HCT116 (cell line): ENCODE data around the gene ACVR1. TPM values are rescaled to one million over a fixed set of nuclear protein-coding genes. Genes with fewer than 3 reads are reported as not detected.

Source experiments
- ATAC-seq: fragments of 200-7000 bp; cut with Tn5 transposase; 2 replicates; pipeline ENCODE4 v1.9.1; 2020; ENCODE audit warnings: mild to moderate bottlenecking, moderate library complexity
- BruUV-seq: library from RNA; stranded (reverse); fragments of 400-500 nt; replicated peaks from 2 replicates; lab custom pipeline; 2021; lab: Mats Ljungman, UMichigan
- CTCF ChIA-PET: fragments of 300-600 bp; sonication (Branson Sonifier 250); formaldehyde crosslinking; loops from one replicate; lab custom pipeline; 2021; ENCODE audit warnings: antibody characterized with exemption; lab: Charles Lee
- POLR2A ChIA-PET: fragments of 300-600, 350-600 bp; sonication (Branson Sonifier 250); formaldehyde crosslinking; loops from one replicate; lab custom pipeline; 2021; ENCODE audit warnings: antibody characterized with exemption; lab: Charles Lee
- RAD21 ChIA-PET, 2 experiments: fragments of 300-600 bp; sonication (Branson Sonifier 250); formaldehyde crosslinking; loops; one replicate each; lab custom pipeline; 2023; ENCODE audit warnings: low total read pairs in 2 of 2; ENCODE audit not compliant: uncharacterized antibody in 2 of 2, unreplicated experiment in 2 of 2, low non-redundant PET in 1 of 2; lab: Charles Lee
- DNase-seq: peaks from one replicate; pipeline ENCODE4 v3.0.0-alpha.2; 2010; ENCODE audit warnings: low read depth, low spot score
- H2AFZ ChIP-seq: fragments of 200-600 bp; shearing (Covaris generic), sonication (generic); 2 replicates; pipeline ENCODE4 v1.6.1; 2017; ENCODE audit warnings: low read depth, mixed run types, mixed read lengths, antibody characterized with exemption, low read length; ENCODE audit not compliant: poor library complexity, severe bottlenecking
- H3K27ac ChIP-seq: 2 replicates; pipeline ENCODE4 v1.5.1; 2012; ENCODE audit warnings: low read depth, low read length
- H3K27me3 ChIP-seq: fragments of 200-600 bp; sonication (generic); 2 replicates; pipeline ENCODE4 v1.6.1; 2016; ENCODE audit warnings: mixed run types, low read length, mixed read lengths; ENCODE audit not compliant: insufficient read depth
- H3K36me3 ChIP-seq, 2 experiments: fragments of 200-500 bp in 1 of 2; fragments of 200-600 bp in 1 of 2; sonication (Bioruptor generic) in 1 of 2; sonication (generic) in 1 of 2; 2 replicates each; pipeline versions ENCODE4 v1.5.1 to v1.6.1; 2014 to 2016; ENCODE audit warnings: low read length in 2 of 2, inconsistent platforms in 1 of 2, mixed read lengths in 1 of 2, mixed run types in 1 of 2; ENCODE audit not compliant: insufficient read depth in 2 of 2, control insufficient read depth in 1 of 2
- H3K4me1 ChIP-seq, 2 experiments: fragments of 200-600 bp in 1 of 2; sonication (generic) in 1 of 2; 2 replicates each; pipeline versions ENCODE4 v1.5.1 to v1.6.1; 2012 to 2017; ENCODE audit warnings: low read length in 2 of 2, inconsistent platforms in 1 of 2, mild to moderate bottlenecking in 1 of 2, mixed read lengths in 1 of 2, mixed run types in 1 of 2, moderate library complexity in 1 of 2; ENCODE audit not compliant: insufficient read depth in 2 of 2, control insufficient read depth in 1 of 2
- H3K4me2 ChIP-seq: fragments of 200-600 bp; sonication (generic); 2 replicates; pipeline ENCODE4 v1.6.1; 2017; ENCODE audit warnings: mixed run types, low read length, mixed read lengths
- H3K4me3 ChIP-seq, 2 experiments: fragments of 200-600 bp in 1 of 2; sonication (generic) in 1 of 2; replicated peaks in 1 of 2; 2 replicates each; pipeline ENCODE4 v1.5.1; 2011 to 2016; ENCODE audit warnings: low read length in 2 of 2, control low read depth in 1 of 2, low read depth in 1 of 2, mild to moderate bottlenecking in 1 of 2, mixed read lengths in 1 of 2, mixed run types in 1 of 2
- H3K79me2 ChIP-seq: fragments of 200-600 bp; sonication (generic); 2 replicates; pipeline ENCODE4 v1.6.1; 2017; ENCODE audit warnings: mild to moderate bottlenecking, mixed run types, low read length, moderate library complexity, mixed read lengths; ENCODE audit not compliant: insufficient read depth
- H3K9ac ChIP-seq: fragments of 200-600 bp; sonication (generic); 2 replicates; pipeline ENCODE4 v1.6.1; 2016; ENCODE audit warnings: low read length, mixed read lengths
- H3K9me2 ChIP-seq: fragments of 200-600 bp; sonication (generic), shearing (Covaris generic); 2 replicates; pipeline ENCODE4 v1.6.1; 2017; ENCODE audit warnings: mixed run types, mild to moderate bottlenecking, moderate library complexity; ENCODE audit not compliant: insufficient read depth
- H3K9me3 ChIP-seq, 2 experiments: fragments of 200-500 bp in 1 of 2; fragments of 200-600 bp in 1 of 2; sonication (Bioruptor generic) in 1 of 2; sonication (generic) in 1 of 2; 2 replicates each; pipeline ENCODE4 v1.6.1; 2014 to 2017; ENCODE audit warnings: low read length in 2 of 2, mixed read lengths in 2 of 2, inconsistent platforms in 1 of 2, low read depth in 1 of 2, mild to moderate bottlenecking in 1 of 2, mixed run types in 1 of 2, moderate library complexity in 1 of 2; ENCODE audit not compliant: control insufficient read depth in 1 of 2, insufficient read depth in 1 of 2
- H4K20me1 ChIP-seq: fragments of 200-600 bp; sonication (generic), shearing (Covaris generic); 2 replicates; pipeline ENCODE4 v1.6.1; 2017; ENCODE audit warnings: mixed run types, mild to moderate bottlenecking, moderate library complexity; ENCODE audit not compliant: insufficient read depth
- ATF3 ChIP-seq: IDR thresholded peaks from 2 replicates; pipeline ENCODE4 v1.6.1; 2012
- CBX3 ChIP-seq: IDR thresholded peaks from 2 replicates; pipeline ENCODE4 v1.6.1; 2012; ENCODE audit warnings: low read depth
- CEBPB ChIP-seq: IDR thresholded peaks from 2 replicates; pipeline ENCODE4 v1.6.1; 2012; ENCODE audit warnings: low read depth
- CTCF ChIP-seq, 3 experiments: fragments of 200-600 bp in 1 of 3; sonication (generic) in 1 of 3; IDR thresholded peaks in 2 of 3; conservative IDR thresholded peaks in 1 of 3; 2 replicates each; pipeline ENCODE4 v1.5.1; 2012 to 2017; ENCODE audit warnings: low read depth in 2 of 3, low read length in 2 of 3, antibody characterized with exemption in 1 of 3, borderline replicate concordance in 1 of 3, control low read depth in 1 of 3, mild to moderate bottlenecking in 1 of 3, mixed read lengths in 1 of 3, mixed run types in 1 of 3, moderate library complexity in 1 of 3; ENCODE audit not compliant: insufficient read depth in 1 of 3
- EGR1 ChIP-seq: IDR thresholded peaks from 2 replicates; pipeline ENCODE4 v1.6.1; 2012; ENCODE audit warnings: low read depth
- ELF1 ChIP-seq: IDR thresholded peaks from 2 replicates; pipeline ENCODE4 v1.6.1; 2012; ENCODE audit warnings: low read depth, borderline replicate concordance
- EZH2 ChIP-seq: fragments of 200-600 bp; sonication (generic); IDR thresholded peaks from 2 replicates; pipeline ENCODE4 v1.6.1; 2017; ENCODE audit warnings: antibody characterized with exemption, mixed run types
- EZH2phosphoT487 ChIP-seq: fragments of 200-600 bp; IDR thresholded peaks from 2 replicates; pipeline ENCODE4 v1.6.1; 2018; ENCODE audit warnings: antibody characterized with exemption, borderline replicate concordance
- JUND ChIP-seq: IDR thresholded peaks from 2 replicates; pipeline ENCODE4 v1.6.1; 2012
- MAX ChIP-seq: IDR thresholded peaks from 2 replicates; pipeline ENCODE4 v1.6.1; 2012
- POLR2A ChIP-seq: IDR thresholded peaks from 2 replicates; pipeline ENCODE4 v1.7.0; 2011; ENCODE audit warnings: borderline replicate concordance; ENCODE audit not compliant: insufficient read depth, insufficient read length; ENCODE audit errors: extremely low read depth
- POLR2AphosphoS5 ChIP-seq: IDR thresholded peaks from 2 replicates; pipeline ENCODE4 v1.6.1; 2011; ENCODE audit warnings: mild to moderate bottlenecking, low read depth, low read length, moderate library complexity
- RAD21 ChIP-seq: IDR thresholded peaks from 2 replicates; pipeline ENCODE4 v1.6.1; 2012; ENCODE audit warnings: low read depth, mild to moderate bottlenecking
- REST ChIP-seq: IDR thresholded peaks from 2 replicates; pipeline ENCODE4 v1.6.1; 2012; ENCODE audit warnings: low read depth
- SIN3A ChIP-seq: IDR thresholded peaks from 2 replicates; pipeline ENCODE4 v1.6.1; 2012; ENCODE audit warnings: low read depth
- SP1 ChIP-seq: IDR thresholded peaks from 2 replicates; pipeline ENCODE4 v1.6.1; 2012; ENCODE audit warnings: low read depth
- SRF ChIP-seq: IDR thresholded peaks from 2 replicates; pipeline ENCODE4 v1.6.1; 2012; ENCODE audit warnings: low read depth
- YY1 ChIP-seq: IDR thresholded peaks from 2 replicates; pipeline ENCODE4 v1.6.1; 2011; ENCODE audit warnings: low read length, low read depth, moderate library complexity, mild to moderate bottlenecking; ENCODE audit not compliant: insufficient replicate concordance; ENCODE audit errors: extremely low read depth
- ZFX ChIP-seq: fragments of 450-650 bp; IDR thresholded peaks from 2 replicates; pipeline ENCODE4 v1.6.1; 2017
- ZNF274 ChIP-seq: fragments of 200-500 bp; sonication (Bioruptor generic); IDR thresholded peaks from 2 replicates; pipeline ENCODE4 v1.6.1; 2014; ENCODE audit warnings: mild to moderate bottlenecking, low read depth, low read length, inconsistent platforms
- intact Hi-C: fragments of 100-400 bp; cut with micrococcal nuclease; formaldehyde crosslinking; loops from 2 replicates; pipeline ENCODE4 v1.10.0; 2022
- total RNA-seq: library from RNA; stranded (reverse); gene quantifications from one replicate; pipeline ENCODE4 v1.2.1, GENCODE V29; 2021; ENCODE audit not compliant: unreplicated experiment

ACVR1 gene
- total RNA-seq, 1 experiment from 2014 or later = 16.9 TPM

GRCh38 chr2:157867703-157868102 is 8.4 kb downstream of the ACVR1 start:
- Histone ChIP-seq H3K27ac (no peak overlapping the region), H3K36me3 (no peaks in the 10 kb centered on the region), H3K79me2 (peaks cover 10% of the 10 kb centered on the region), H3K9me2 (no peaks in the 10 kb centered on the region; the same call in 1 of the 2 replicates), H3K27me3 (no peaks in the 10 kb centered on the region), H3K4me2 (no peak overlapping the region), H4K20me1 (no peaks in the 10 kb centered on the region), H3K4me3 (no peak overlapping the region), H2AFZ (no peak overlapping the region), H3K9me3 (no peaks in the 10 kb centered on the region), H3K9ac (no peak overlapping the region), H3K4me1 (peaks cover 3% of the 10 kb centered on the region in 2 experiments; a peak in 2 of 4 replicates)
- ChIA-PET POLR2A (no interaction called here), CTCF (no interaction called here), RAD21 (no interaction called here)
- intact Hi-C loops = no loop called here
- TF ChIP-seq ZNF274 (no peak), MAX (no peak), ATF3 (no peak), CTCF (IDR thresholded peaks at IDR 0.05 in 2 of 3, conservative IDR thresholded peaks at IDR 0.05 in 1 of 3; ENCODE audit: borderline replicate concordance in 1 of 3, insufficient read depth in 1 of 3, low read depth in 2 of 3, low read length in 2 of 3) (no peak), EZH2 (no peak), SIN3A (no peak), SP1 (no peak), ELF1 (no peak), POLR2A (no peak), EZH2phosphoT487 (no peak), CEBPB (no peak), RAD21 (no peak), CBX3 (no peak), JUND (no peak), REST (no peak), SRF (no peak), POLR2AphosphoS5 (no peak), EGR1 (no peak), ZFX (no peak), YY1 (no peak)
- ATAC-seq (no peak), DNase-seq (no peak)
- no TSS peak for BruUV-seq
